ENCODE measurements around the gene LBH. TPM values are rescaled to one million over a fixed set of nuclear protein-coding genes. Genes with fewer than 3 reads are reported as not detected.

LBH gene
- polyA plus RNA-seq, 1 of the 3 experiments (the other 2 are of a cell fraction), result 22.8 TPM

GRCh38 chr2:30255466-30256408 lies 24.4 kb downstream of the LBH start (continued):
- TF ChIP-seq FOXM1 (IDR thresholded peaks at IDR 0.05; ENCODE audit: low read depth) (no peak), TCF12 (IDR thresholded peaks at IDR 0.05) (no peak), FOSL2 (IDR thresholded peaks at IDR 0.05; ENCODE audit: borderline replicate concordance, low read depth) (no peak), TEAD4 (IDR thresholded peaks at IDR 0.05; ENCODE audit: borderline replicate concordance, insufficient read depth) (no peak)

- peaks cover 18% of the 10 kb centered on the region for H3K79me2 ChIP-seq (ENCODE audit: insufficient read depth)
- no peak overlapping the region for H3K4me2 ChIP-seq
- no peak overlapping the region for H3K27ac ChIP-seq (ENCODE audit: low read depth in 2 of 2, low read length in 1 of 2)
- TF ChIP-seq FOSL2 (IDR thresholded peaks at IDR 0.05; ENCODE audit: borderline replicate concordance, low read depth) (no peak), JUND (IDR thresholded peaks at IDR 0.05) (no peak), SIN3A (IDR thresholded peaks at IDR 0.05; ENCODE audit: borderline replicate concordance, low read depth, low read length) (no peak), FOXM1 (IDR thresholded peaks at IDR 0.05; ENCODE audit: low read depth) (no peak), GABPA (IDR thresholded peaks at IDR 0.05; ENCODE audit: low read depth) (no peak), USF1 (IDR thresholded peaks at IDR 0.05; ENCODE audit: borderline replicate concordance, low read depth) (no peak), YY1 (IDR thresholded peaks at IDR 0.05; ENCODE audit: low read depth) (no peak), GATA2 (CRISPR knock-in tag; IDR thresholded peaks at IDR 0.05) (no peak), REST (IDR thresholded peaks at IDR 0.05; ENCODE audit: low read depth, low read length) (no peak), CTCF (IDR thresholded peaks at IDR 0.05) (no peak), CHD2 (IDR thresholded peaks at IDR 0.05; ENCODE audit: low read length, partially characterized antibody) (no peak), TCF12 (IDR thresholded peaks at IDR 0.05) (no peak), MEF2A (IDR thresholded peaks at IDR 0.05; ENCODE audit: borderline replicate concordance, low read depth) (no peak), TEAD4 (IDR thresholded peaks at IDR 0.05; ENCODE audit: borderline replicate concordance, insufficient read depth) (no peak), NFIC (IDR thresholded peaks at IDR 0.05; ENCODE audit: borderline replicate concordance) (no peak), MAX (IDR thresholded peaks at IDR 0.05; ENCODE audit: low read depth) (no peak), NRF1 (IDR thresholded peaks at IDR 0.05; ENCODE audit: low read depth, low read length) (no peak), EP300 (IDR thresholded peaks at IDR 0.05; ENCODE audit: borderline replicate concordance in 1 of 2, low read depth in 1 of 2, low read length in 1 of 2) (no peak), RAD21 (IDR thresholded peaks at IDR 0.05; ENCODE audit: low read length) (no peak), PBX3 (IDR thresholded peaks at IDR 0.05) (no peak)
- no peak overlapping the region for H3K4me3 ChIP-seq (ENCODE audit: low read depth in 2 of 2, low read length in 1 of 2)
- H3K9me3 ChIP-seq, result no peaks in the 10 kb centered on the region
- H3K27me3 ChIP-seq (ENCODE audit: insufficient read depth), result no peaks in the 10 kb centered on the region
- H3K36me3 ChIP-seq (replicated peaks in 1 of 2; ENCODE audit: control insufficient read depth in 1 of 2, insufficient read depth in 2 of 2, low read length in 1 of 2), result peaks cover 7 to 13% of the 10 kb centered on the region in 2 experiments
- H3F3A ChIP-seq (replicated peaks; ENCODE audit: insufficient read depth), result peaks cover 7% of the 10 kb centered on the region
- POLR2A ChIA-PET, result no interaction called here
- peaks cover 8 to 14% of the 10 kb centered on the region in 2 experiments; a peak in 3 of 4 replicates for H3K4me1 ChIP-seq (ENCODE audit: control insufficient read depth in 1 of 2, insufficient read depth in 2 of 2, low read depth in 1 of 2, low read length in 1 of 2)
- DNase-seq, result no peak
- H3K9ac ChIP-seq, result no peak overlapping the region
- CTCF ChIA-PET, result interaction anchor here (1.5 to 14.2 kb wide), 4 partner anchors 9 to 449 kb away, joined by 3 to 97 read pairs (median 6); no protein-coding TSS in a partner anchor
- H2AFZ ChIP-seq (ENCODE audit: low read depth), result no peak overlapping the region
- no peaks in the 10 kb centered on the region for H3K9me2 ChIP-seq
- H4K20me1 ChIP-seq (ENCODE audit: insufficient read depth), result no peaks in the 10 kb centered on the region
- 81% methylated on average over 17 of the region's 17 CpGs for WGBS (ENCODE audit: low lambda C conversion rate)
Measured at GRCh38 chr2:30257266-30258214, 26.2 kb downstream of the LBH start.

All from SK-N-SH (cell line).